GM19395 (cell line): Measurements from ENCODE around the gene ATP2B2.

Experiments used
- ATAC-seq: cut with Tn5 transposase; IDR thresholded peaks from one replicate; pipeline ENCODE4 v1.9.1; 2021; ENCODE audit warnings: mild to moderate bottlenecking, moderate library complexity; ENCODE audit not compliant: unreplicated experiment

ATP2B2 gene

GRCh38 chr3:10530241-10530640 is 24.9 kb upstream of the ATP2B2 start:
- no peak for ATAC-seq

GRCh38 chr3:10529809-10530208 is 24.4 kb upstream of the ATP2B2 start:
- no peak for ATAC-seq

DNA sequence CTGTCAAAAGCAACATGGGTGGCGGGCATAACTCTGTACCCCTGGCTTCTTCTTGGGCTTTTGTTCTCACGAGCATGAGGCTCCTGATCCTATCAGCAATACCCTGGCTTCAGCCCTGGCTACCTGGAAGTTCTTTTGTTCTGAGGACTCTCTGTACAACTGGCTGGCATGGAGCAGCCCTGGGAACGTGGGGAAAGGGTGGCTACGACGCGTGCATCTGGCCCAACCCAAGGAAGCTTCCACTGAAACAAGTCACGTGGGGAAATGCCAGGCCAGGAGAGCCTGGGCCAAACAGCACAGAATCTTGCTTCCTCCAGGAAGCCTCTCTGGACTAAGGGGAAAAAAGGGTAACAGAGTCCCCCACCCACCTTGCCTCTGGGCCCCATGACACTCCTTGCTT is 22.7 kb upstream of the ATP2B2 start:
- no peak for ATAC-seq

GRCh38 chr3:10527295-10528001 is 22.1 kb upstream of the ATP2B2 start:
- no peak for ATAC-seq

DNA sequence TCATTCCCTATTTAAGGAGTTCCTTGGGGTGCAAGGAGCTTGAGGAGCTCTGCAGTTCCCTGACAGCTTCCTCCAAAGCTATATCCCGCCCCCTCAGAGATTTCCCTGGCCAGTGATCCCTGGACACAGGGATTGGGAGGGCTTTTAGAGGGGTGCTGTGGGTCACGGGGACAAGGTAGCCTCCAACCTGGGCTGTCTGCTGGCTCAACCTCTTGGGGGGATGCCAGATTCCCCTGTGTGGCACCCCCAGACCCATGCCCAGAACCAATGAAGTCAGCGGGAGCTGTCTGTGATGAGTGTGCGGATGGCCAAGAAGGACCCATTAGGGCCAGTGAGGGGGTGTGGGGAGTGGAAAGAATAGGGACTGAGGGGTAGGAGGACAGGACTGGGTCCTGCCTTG is 21.0 kb upstream of the ATP2B2 start:
- ATAC-seq: no peak

DNA sequence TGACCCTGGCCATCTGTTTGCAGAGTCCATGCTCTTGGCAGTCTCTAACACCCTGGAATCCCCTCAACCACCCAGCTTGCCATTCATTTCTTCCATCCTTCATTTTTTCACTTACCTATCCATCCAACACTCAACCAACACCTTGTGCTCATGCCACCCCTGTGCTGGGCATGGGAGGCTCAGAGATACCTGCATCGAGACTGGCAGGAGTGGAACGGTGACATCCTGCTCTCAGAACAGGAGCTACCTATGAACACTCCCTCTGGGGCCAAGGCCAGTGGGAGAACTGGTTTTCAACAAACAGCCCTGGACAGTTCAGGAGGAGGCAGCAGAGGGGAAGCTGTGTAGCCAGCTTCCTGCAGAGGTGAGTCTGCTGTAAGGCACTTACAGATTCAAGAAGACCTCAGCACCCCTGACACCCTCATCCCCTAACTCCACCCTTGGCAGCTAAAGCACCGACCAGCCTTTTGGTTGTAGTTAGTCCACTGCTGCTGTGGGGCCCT is 19.5 kb upstream of the ATP2B2 start:
- no peak for ATAC-seq

DNA sequence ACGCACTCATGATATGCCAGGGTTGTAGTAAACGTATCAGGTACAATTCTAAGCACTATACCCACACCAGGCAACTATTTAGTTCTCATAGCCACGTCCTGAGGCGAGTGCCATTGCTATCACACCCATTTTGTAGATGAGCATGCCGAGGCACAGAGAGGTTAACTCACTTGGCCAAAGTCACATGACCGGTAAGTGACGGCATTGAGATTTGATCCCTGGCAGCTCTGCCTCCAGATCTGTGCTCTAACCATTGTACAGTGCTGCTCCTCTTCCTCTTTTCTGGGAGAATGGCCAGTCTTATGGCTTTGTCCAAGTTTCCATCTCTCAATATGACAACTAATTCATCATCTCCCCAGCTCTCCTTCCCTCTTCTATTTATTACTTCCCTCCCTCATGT is 18.9 kb upstream of the ATP2B2 start:
- no peak for ATAC-seq

DNA sequence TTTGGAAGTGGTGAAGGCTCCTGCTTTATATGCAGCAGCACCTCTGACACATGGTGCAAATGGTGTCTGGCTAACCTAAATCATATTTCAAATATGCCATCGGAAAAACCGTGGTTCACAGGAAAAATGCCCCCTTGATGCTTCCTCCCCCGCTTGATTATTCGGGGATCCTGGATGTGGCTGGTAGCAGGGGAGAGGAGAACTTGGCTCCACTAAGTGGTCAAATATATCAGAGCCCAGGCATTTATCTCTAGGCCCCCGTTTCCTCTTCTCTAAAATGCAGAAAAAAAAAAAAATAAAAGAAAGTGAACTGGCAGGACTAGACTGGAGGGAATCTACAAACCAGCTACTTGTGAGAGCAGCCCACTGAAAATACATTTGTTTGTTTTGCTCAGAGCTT is 18.2 kb upstream of the ATP2B2 start:
- ATAC-seq: no peak

DNA sequence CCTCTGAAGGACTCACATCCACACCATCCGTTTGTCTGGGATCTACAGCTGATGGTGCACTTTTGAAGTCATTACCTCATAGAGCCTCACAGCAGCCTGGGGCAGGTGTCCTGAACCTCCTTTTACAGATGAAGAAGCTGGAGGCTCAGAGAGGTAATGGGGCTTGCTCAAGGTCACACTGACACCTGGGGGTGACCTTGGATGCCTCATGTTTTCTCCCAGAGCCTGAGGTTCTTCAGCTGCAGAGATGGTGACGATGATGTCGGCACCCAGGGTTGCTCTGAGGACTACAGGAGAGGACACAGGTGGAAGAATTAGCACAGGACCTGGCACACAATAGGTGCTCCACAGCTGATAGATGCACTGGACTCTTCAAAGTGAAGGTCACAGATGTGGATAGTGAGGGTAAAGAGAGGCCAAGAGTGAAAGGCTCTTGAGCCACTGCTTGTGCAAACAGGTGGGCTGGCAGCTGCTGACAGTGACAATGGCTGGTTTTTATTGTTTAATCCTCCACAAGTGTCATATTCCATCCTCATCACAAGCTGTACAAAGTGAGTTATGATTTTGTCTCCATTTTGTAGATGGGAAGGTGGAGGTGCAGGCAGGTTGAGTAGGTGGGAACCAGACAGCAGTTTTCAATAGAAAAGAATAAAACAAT is 17.4 kb upstream of the ATP2B2 start:
- no peak for ATAC-seq

GRCh38 chr3:10521772-10522441 is 16.5 kb upstream of the ATP2B2 start:
- no peak for ATAC-seq

DNA sequence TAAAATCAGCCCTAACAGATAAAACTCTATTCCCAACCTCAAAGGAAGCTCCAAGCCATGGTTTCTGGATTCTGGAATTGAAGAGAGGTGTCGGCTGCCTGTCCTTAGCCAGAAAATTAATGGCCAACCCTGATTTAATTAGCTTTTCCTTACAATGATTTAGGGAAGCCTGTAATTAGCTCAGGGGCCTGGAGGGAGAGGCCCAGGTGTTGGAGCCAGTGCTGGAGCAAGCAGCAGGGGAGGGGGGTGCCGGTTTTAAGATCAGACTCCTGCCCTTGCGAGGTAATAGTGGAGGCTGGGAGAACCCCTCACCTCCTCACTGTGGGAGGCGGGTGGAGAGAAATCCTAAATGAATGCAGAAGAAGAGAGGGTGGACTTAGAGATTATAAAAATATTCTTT is 14.7 kb upstream of the ATP2B2 start:
- no peak for ATAC-seq

DNA sequence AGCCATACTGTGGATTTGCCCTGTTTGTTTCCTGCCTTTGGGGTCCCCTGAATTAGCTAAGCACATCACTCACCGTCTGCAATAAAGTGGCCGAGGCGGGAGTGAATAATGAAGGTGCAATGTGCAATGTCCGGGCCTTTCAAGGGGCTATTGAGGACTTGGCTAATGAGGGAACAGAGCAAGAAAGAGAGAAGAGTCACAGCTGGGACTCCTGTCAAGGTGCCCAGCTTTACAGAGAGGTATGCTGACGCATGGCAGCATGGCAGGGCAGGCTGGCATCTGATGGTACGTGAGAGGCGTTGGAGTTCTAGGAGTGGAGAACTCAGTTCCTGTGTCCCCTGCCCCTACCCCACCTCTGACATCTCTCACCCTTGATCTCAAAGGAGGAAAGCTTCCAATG is 13.8 kb upstream of the ATP2B2 start:
- ATAC-seq: no peak

DNA sequence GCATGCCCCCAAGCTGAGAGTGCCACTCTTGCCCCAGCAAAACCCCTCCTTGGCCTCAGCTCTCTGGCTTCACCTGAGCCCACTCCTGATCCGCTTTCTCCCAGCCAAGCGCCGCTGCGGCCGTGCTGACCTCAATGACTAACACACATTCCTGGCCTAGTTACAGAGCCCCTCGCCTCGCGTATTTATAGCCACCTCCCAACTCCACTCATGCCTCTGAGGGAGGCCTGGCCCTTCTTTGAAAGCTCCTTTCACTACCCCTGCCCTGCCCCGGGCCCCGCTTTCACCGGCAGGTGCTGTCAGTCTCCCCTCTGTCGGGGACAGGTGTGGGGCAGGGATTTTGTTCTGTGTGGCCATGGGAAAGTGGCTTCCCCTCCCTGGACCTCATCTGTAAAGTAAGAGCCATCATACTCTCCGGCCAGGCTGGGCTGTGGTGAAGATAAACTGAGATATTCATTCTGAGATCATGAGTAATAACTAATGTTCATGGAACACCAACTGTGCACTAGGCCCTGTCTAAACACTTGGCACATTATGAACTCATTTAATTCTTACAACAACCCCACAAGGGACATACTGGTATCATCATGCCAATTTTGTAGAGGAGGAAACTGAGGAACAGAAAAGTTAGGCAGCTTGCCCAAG is 13.2 kb upstream of the ATP2B2 start:
- ATAC-seq: no peak

GRCh38 chr3:10517627-10518026 is 12.2 kb upstream of the ATP2B2 start:
- no peak for ATAC-seq

GRCh38 chr3:10516544-10517452 is 11.4 kb upstream of the ATP2B2 start:
- no peak for ATAC-seq

DNA sequence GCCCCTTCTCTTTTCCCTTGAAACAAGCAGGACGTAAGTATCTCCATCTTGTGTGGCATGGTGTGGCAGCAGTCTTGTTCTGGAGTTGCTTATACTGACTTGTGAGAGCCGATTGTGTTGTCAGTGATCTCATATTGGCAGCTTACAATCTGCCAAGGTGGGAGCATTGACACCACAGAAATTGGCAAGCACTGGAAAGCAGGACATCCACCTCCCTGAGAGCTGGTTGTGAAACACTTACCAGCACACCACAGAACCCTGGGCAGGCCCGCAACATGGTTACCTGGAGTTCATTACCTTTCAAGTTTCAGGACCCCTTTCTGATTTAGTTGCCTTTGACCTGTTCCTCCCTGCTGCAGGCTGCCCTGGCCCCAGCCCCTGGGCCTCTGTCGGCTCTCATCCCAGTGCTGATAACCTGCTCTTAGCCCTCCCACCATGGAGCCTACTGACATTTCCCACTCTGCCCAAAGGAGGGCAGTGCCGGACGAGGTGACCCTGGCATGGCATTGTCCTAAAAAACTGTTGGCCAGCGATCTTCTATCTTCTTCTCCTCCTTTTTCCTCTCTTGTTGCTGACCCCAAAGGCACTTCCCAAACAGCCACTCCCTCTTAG is 10.6 kb upstream of the ATP2B2 start:
- ATAC-seq: no peak

- no peak for ATAC-seq
Measured at GRCh38 chr3:10515396-10515795, 10.0 kb upstream of the ATP2B2 start.

GRCh38 chr3:10514407-10515069 is 9.2 kb upstream of the ATP2B2 start:
- ATAC-seq: no peak

- ATAC-seq: no peak
Measured at GRCh38 chr3:10513306-10513705, 7.9 kb upstream of the ATP2B2 start.

DNA sequence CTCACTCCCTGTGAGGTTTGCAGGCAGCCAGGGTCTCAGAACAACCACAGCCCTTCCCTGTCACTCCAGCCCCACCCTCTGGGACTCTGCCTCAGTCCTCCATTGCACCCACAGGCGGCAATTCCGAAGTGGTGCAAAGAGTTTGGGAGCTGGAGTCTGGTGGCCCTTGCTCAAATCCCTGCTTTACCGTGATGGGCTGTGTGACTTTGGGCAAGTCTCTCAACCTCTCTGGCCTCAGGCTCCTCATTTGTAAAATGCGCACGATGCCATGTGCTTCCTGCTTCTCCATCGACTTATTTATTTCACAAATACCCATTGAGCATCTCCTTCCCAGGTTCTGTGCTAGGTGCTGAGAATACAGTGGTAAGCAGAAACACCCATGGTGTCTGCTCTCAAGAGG is 7.3 kb upstream of the ATP2B2 start:
- ATAC-seq: no peak
